K562 treated with DMSO at 1 percent for 24 hours (cell line): ENCODE data around the gene CYP3A4. TPM values are rescaled to one million over a fixed set of nuclear protein-coding genes. Genes with fewer than 3 reads are reported as not detected.

Experiments used
- total RNA-seq: library from RNA; unstranded; fragments of 300-600 nt; gene quantifications from 2 replicates; pipeline ENCODE4 v1.2.3, GENCODE V29; 2022; ENCODE audit warnings: low read depth; ENCODE audit not compliant: insufficient read depth

Gene CYP3A4
- total RNA-seq, result not detected in 2 replicates

GRCh38 chr7:99784007-99784406, at the start of gene CYP3A4:
Gene CYP3A4 (minus strand): TSS chr7:99784184. CDS start chr7:99784081, 103 bp downstream.

GRCh38 chr7:99734987-99735386, 49.0 kb downstream of the CYP3A4 start, which contains the start of gene CYP3A7:
Gene CYP3A7 (minus strand): TSS chr7:99735196. CDS start chr7:99735093, 103 bp downstream.

Other genes starting within 250 kb of the CYP3A4 start
- gene FAM200A, start 232.1 kb downstream of the CYP3A4 start, total RNA-seq, result 5.2 and 6.4 TPM in 2 replicates
- 61.0 and 64.6 TPM in 2 replicates for gene ZNF655, start 225.5 kb downstream of the CYP3A4 start, total RNA-seq
- 0.42 and 1.1 TPM in 2 replicates for gene TMEM225B, start 185.9 kb downstream of the CYP3A4 start, total RNA-seq
- 10.4 and 11.2 TPM in 2 replicates for gene ZSCAN25, start 167.2 kb downstream of the CYP3A4 start, total RNA-seq
- 4.8 and 6.7 TPM in 2 replicates for gene CYP3A5, start 104.2 kb downstream of the CYP3A4 start, total RNA-seq
- gene CYP3A7, start 49.0 kb downstream of the CYP3A4 start, total RNA-seq, result not detected in 2 replicates
- gene CYP3A43, start 43.8 kb upstream of the CYP3A4 start, total RNA-seq, result not detected in 2 replicates
- gene OR2AE1, start 92.8 kb upstream of the CYP3A4 start, total RNA-seq, result not detected in 2 replicates
- gene TRIM4, start 135.3 kb upstream of the CYP3A4 start, total RNA-seq, result 37.2 and 40.7 TPM in 2 replicates
- gene GJC3, start 145.4 kb upstream of the CYP3A4 start, total RNA-seq, result 1.0 TPM in 1 of 2 replicates, not detected in the other
- not detected in 2 replicates for gene AZGP1, start 191.8 kb upstream of the CYP3A4 start, total RNA-seq
- 15.3 and 16.6 TPM in 2 replicates for gene ZKSCAN1, start 231.4 kb upstream of the CYP3A4 start, total RNA-seq